ENCODE measurements around the gene RPTOR. TPM values are rescaled to one million over a fixed set of nuclear protein-coding genes. Genes with fewer than 3 reads are reported as not detected.

The RPTOR gene
- total and polyA plus RNA-seq, 10 of the 15 experiments (the other 5 are each of a cell fraction or from before 2014, with no cell fraction given): 0.18 to 32.1 (median 7.8) TPM

GRCh38 chr17:80997424-80998117 is 452.9 kb downstream of the RPTOR start:
- TF ChIP-seq BHLHE40 (IDR thresholded peaks at IDR 0.05; ENCODE audit: borderline replicate concordance in 1 of 2, low read depth in 2 of 2, low read length in 1 of 2) (no peak), BACH1 (IDR thresholded peaks at IDR 0.05; ENCODE audit: borderline replicate concordance) (no peak), ASH2L (IDR thresholded peaks at IDR 0.05; ENCODE audit: borderline replicate concordance, low read depth) (no peak), NKRF (conservative IDR thresholded peaks at IDR 0.05) (no peak), NFYB (IDR thresholded peaks at IDR 0.05; ENCODE audit: insufficient read depth, low read depth, low read length) (no peak), ZZZ3 (IDR thresholded peaks at IDR 0.05; ENCODE audit: control insufficient read depth, insufficient read length, low read depth) (no peak)
- no peak overlapping the region for H3K27ac ChIP-seq (ENCODE audit: control insufficient read depth, insufficient read depth)
- in situ Hi-C loops (cut with MboI) (no loop called here), intact Hi-C loops (cut with micrococcal nuclease; ENCODE audit: unreplicated experiment) (no loop called here)
- H3K9ac ChIP-seq (ENCODE audit: control insufficient read depth, insufficient read depth, low read length): no peak overlapping the region
- ATAC-seq (no peak), FAIRE-seq (no peak), DNase-seq (ENCODE audit: low read depth, low spot score) (no peak)
- RAD21 ChIA-PET (ENCODE audit: unreplicated experiment): no interaction called here
- CTCF ChIA-PET: no interaction called here
- H4K20me1 ChIP-seq (ENCODE audit: control insufficient read depth, insufficient read depth): no peaks in the 10 kb centered on the region; the same call in 1 of the 2 replicates
- H3K4me3 ChIP-seq: no peak overlapping the region
- H2AFZ ChIP-seq (ENCODE audit: control insufficient read depth, low read depth, low read length): no peak overlapping the region
- peaks cover 8% of the 10 kb centered on the region for H3K79me2 ChIP-seq (ENCODE audit: control insufficient read depth, insufficient read depth, low read length)
- peaks cover 2 to 8% of the 10 kb centered on the region in 2 experiments; a peak in 3 of 4 replicates for H3K36me3 ChIP-seq (ENCODE audit: control insufficient read depth in 2 of 2, insufficient read depth in 2 of 2, low read length in 1 of 2)
- POLR2A ChIA-PET: no interaction called here
- H3K4me1 ChIP-seq (ENCODE audit: control insufficient read depth, insufficient read depth, low read length): peaks cover 8% of the 10 kb centered on the region
- H3K4me2 ChIP-seq (ENCODE audit: control insufficient read depth, insufficient read depth): no peak overlapping the region
- BruUV-seq (replicated peaks): no TSS peak
- H3K27me3 ChIP-seq (replicated peaks in 1 of 2; ENCODE audit: control insufficient read depth in 2 of 2, insufficient read depth in 2 of 2, low read length in 1 of 2): no peaks in the 10 kb centered on the region
- WGBS (ENCODE audit: insufficient coverage, insufficient replicate concordance, low lambda C conversion rate, missing lambda C conversion rate): 91% methylated on average over 29 of the region's 32 CpGs
- SMC1A ChIA-PET (ENCODE audit: uncharacterized antibody, unreplicated experiment): no interaction called here
- no peaks in the 10 kb centered on the region for H3K9me3 ChIP-seq (replicated peaks; ENCODE audit: control insufficient read depth, insufficient read depth, low read length)
